Measurements from ENCODE around the gene RAD51B.

DNA sequence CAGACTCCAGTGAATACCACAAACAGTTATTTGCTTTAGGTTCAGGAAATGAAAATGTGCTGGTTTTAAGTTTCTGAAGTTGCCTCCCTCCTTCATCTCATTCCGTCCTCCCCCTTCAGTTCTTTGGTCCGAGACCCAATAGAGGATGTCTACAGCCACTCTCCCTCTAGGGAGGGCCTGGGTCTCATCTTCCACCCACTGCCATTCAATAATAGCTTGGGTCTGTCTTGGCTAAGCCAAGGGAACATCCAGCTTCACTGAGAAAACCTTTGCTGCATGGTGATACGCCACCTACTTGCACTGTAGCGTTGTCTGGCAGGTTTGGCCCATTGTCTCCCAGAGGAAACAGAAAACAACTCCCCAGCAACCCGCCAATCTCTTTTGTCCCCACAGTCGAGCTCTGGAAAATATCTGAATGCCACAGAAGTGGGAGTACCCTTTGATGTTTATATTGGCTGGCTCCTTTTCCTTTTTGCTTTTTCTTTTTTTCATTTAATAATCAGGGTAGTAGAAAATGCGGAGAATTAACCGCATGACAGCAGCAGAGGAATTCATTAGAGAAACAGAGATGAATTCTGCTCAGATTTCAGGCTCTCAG, 380.1 kb downstream of the RAD51B start:
- no peak for TF ChIP-seq EZH2 (IDR thresholded peaks at IDR 0.05; ENCODE audit: borderline replicate concordance)
- TF ChIP-seq, protein P1, sequence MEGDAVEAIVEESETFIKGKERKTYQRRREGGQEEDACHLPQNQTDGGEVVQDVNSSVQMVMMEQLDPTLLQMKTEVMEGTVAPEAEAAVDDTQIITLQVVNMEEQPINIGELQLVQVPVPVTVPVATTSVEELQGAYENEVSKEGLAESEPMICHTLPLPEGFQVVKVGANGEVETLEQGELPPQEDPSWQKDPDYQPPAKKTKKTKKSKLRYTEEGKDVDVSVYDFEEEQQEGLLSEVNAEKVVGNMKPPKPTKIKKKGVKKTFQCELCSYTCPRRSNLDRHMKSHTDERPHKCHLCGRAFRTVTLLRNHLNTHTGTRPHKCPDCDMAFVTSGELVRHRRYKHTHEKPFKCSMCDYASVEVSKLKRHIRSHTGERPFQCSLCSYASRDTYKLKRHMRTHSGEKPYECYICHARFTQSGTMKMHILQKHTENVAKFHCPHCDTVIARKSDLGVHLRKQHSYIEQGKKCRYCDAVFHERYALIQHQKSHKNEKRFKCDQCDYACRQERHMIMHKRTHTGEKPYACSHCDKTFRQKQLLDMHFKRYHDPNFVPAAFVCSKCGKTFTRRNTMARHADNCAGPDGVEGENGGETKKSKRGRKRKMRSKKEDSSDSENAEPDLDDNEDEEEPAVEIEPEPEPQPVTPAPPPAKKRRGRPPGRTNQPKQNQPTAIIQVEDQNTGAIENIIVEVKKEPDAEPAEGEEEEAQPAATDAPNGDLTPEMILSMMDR (IDR thresholded peaks at IDR 0.05; ENCODE audit: poor library complexity): no peak

Measured in hepatocyte (in vitro differentiated cells).